Gastrocnemius medialis (tissue), 4 donors: ENCODE results near the gene CRHR2.

Source experiments
- POLR2A ChIP-seq, 2 donors: fragments of 450-650 bp; IDR thresholded peaks; one replicate each; pipeline ENCODE4 v1.6.1; 2017; ENCODE audit warnings: antibody characterized with exemption in 2 of 2, mild to moderate bottlenecking in 2 of 2, moderate library complexity in 2 of 2
- TF ChIP-seq, protein P1 (sequence below), 5 experiments: fragments of 450-650 bp in 3 of 5; fragments of 200-600 bp in 2 of 5; sonication (generic) in 2 of 5; IDR thresholded peaks in 4 of 5; conservative IDR thresholded peaks in 1 of 5; 1 replicate in 4 of 5; 2 replicates in 1 of 5; pipeline ENCODE4 v1.5.1; 2016 to 2019; ENCODE audit warnings: antibody characterized with exemption in 5 of 5, mild to moderate bottlenecking in 3 of 5, moderate library complexity in 3 of 5

DNA sequence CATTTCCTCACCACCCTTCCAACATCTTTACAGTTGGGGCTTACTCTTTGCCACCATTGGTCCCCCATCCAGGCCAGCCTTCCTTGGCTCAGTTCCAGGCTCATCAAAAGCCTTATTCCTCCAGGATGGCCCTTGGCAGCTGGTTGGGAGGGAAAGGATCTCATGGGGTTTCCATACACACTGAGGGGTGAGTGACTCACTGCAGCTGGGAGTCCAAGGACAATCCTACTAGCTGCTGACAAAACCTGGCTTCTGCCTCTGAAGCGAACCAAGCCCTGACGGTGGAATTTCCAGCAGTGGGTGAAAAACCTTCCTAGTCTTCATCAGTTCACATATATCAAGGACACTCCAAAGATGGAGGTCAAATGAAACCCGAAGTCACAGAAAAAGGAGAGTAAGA, 22.9 kb downstream of the CRHR2 start:
- no peak for TF ChIP-seq POLR2A (IDR thresholded peaks at IDR 0.05)
- TF ChIP-seq, protein P1, sequence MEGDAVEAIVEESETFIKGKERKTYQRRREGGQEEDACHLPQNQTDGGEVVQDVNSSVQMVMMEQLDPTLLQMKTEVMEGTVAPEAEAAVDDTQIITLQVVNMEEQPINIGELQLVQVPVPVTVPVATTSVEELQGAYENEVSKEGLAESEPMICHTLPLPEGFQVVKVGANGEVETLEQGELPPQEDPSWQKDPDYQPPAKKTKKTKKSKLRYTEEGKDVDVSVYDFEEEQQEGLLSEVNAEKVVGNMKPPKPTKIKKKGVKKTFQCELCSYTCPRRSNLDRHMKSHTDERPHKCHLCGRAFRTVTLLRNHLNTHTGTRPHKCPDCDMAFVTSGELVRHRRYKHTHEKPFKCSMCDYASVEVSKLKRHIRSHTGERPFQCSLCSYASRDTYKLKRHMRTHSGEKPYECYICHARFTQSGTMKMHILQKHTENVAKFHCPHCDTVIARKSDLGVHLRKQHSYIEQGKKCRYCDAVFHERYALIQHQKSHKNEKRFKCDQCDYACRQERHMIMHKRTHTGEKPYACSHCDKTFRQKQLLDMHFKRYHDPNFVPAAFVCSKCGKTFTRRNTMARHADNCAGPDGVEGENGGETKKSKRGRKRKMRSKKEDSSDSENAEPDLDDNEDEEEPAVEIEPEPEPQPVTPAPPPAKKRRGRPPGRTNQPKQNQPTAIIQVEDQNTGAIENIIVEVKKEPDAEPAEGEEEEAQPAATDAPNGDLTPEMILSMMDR (IDR thresholded peaks at IDR 0.05 in 4 of 5, conservative IDR thresholded peaks at IDR 0.05 in 1 of 5), result no peak
